Measurements from ENCODE around the gene SERPINB6. TPM values are rescaled to one million over a fixed set of nuclear protein-coding genes. Genes with fewer than 3 reads are reported as not detected.
A peak's percentile ranks its signal among the peaks of the same experiment; 100 is the strongest.

SERPINB6 gene
- total and polyA plus RNA-seq, 9 of the 15 experiments (the other 6 are each of a cell fraction or from before 2014, with no cell fraction given), result 86.6 to 211 (median 143) TPM

- peak; percentile 68 for TF ChIP-seq SMARCA4 (IDR thresholded peaks at IDR 0.05)
- no peak for TF ChIP-seq EHMT2 (IDR thresholded peaks at IDR 0.05)
- TF ChIP-seq MYC (IDR thresholded peaks at IDR 0.05; ENCODE audit: low read depth, low read length), result peak; percentile 20
- TF ChIP-seq MYC (CRISPR knock-in tag; IDR thresholded peaks at IDR 0.05; ENCODE audit: borderline replicate concordance, low read depth), result peak; percentile 84
- peak; percentile 85; the same call in 1 of the 2 replicates for TF ChIP-seq PREB (CRISPR knock-in tag; IDR thresholded peaks at IDR 0.05)
- TF ChIP-seq TOE1 (IDR thresholded peaks at IDR 0.05; ENCODE audit: borderline replicate concordance), result peak; percentile 61; the same call in 1 of the 2 replicates
- TF ChIP-seq TOE1 (CRISPR knock-in tag; IDR thresholded peaks at IDR 0.05; ENCODE audit: borderline replicate concordance, low read depth), result no peak
- TF ChIP-seq, protein P1, sequence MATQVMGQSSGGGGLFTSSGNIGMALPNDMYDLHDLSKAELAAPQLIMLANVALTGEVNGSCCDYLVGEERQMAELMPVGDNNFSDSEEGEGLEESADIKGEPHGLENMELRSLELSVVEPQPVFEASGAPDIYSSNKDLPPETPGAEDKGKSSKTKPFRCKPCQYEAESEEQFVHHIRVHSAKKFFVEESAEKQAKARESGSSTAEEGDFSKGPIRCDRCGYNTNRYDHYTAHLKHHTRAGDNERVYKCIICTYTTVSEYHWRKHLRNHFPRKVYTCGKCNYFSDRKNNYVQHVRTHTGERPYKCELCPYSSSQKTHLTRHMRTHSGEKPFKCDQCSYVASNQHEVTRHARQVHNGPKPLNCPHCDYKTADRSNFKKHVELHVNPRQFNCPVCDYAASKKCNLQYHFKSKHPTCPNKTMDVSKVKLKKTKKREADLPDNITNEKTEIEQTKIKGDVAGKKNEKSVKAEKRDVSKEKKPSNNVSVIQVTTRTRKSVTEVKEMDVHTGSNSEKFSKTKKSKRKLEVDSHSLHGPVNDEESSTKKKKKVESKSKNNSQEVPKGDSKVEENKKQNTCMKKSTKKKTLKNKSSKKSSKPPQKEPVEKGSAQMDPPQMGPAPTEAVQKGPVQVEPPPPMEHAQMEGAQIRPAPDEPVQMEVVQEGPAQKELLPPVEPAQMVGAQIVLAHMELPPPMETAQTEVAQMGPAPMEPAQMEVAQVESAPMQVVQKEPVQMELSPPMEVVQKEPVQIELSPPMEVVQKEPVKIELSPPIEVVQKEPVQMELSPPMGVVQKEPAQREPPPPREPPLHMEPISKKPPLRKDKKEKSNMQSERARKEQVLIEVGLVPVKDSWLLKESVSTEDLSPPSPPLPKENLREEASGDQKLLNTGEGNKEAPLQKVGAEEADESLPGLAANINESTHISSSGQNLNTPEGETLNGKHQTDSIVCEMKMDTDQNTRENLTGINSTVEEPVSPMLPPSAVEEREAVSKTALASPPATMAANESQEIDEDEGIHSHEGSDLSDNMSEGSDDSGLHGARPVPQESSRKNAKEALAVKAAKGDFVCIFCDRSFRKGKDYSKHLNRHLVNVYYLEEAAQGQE (IDR thresholded peaks at IDR 0.05; ENCODE audit: borderline replicate concordance), result no peak
- TF ChIP-seq, protein P1 (CRISPR knock-in tag; IDR thresholded peaks at IDR 0.05; ENCODE audit: low read depth), result peak; percentile 72
- peak; percentile 4 for TF ChIP-seq HMGN3 (IDR thresholded peaks at IDR 0.05; ENCODE audit: borderline replicate concordance, extremely low read depth, insufficient read length, low read depth, low read length)
- TF ChIP-seq NFIC (IDR thresholded peaks at IDR 0.05), result peak; percentile 93
- TF ChIP-seq MNT (conservative IDR thresholded peaks at IDR 0.05), result peak in 1 of 2 experiments; percentile 48; a peak in 1 of 4 replicates
- no peak for TF ChIP-seq ZNF347 (CRISPR knock-in tag; IDR thresholded peaks at IDR 0.05; ENCODE audit: low read depth)
Measured at GRCh38 chr6:2971420-2972218, at the start of gene SERPINB6 (continued).

All from K562 (cell line).